GM21367 (cell line): ENCODE data around the gene ROBO1.

Source experiments
- ATAC-seq: cut with Tn5 transposase; IDR thresholded peaks from one replicate; pipeline ENCODE4 v1.9.1; 2021; ENCODE audit not compliant: unreplicated experiment

ROBO1 gene

GRCh38 chr3:79097964-79098660 is 669.7 kb downstream of the ROBO1 start:
- no peak for ATAC-seq

- ATAC-seq = no peak
Measured at GRCh38 chr3:79094654-79095053, 673.1 kb downstream of the ROBO1 start.

- ATAC-seq = peak; percentile 92
Measured at GRCh38 chr3:79086514-79086913, 681.3 kb downstream of the ROBO1 start.

GRCh38 chr3:79085171-79085570 is 682.6 kb downstream of the ROBO1 start:
- ATAC-seq = no peak

GRCh38 chr3:79081335-79081734 is 686.5 kb downstream of the ROBO1 start:
- no peak for ATAC-seq

GRCh38 chr3:79074558-79074957 is 693.2 kb downstream of the ROBO1 start:
- no peak for ATAC-seq

GRCh38 chr3:79067734-79068133 is 700.1 kb downstream of the ROBO1 start:
- no peak for ATAC-seq

GRCh38 chr3:79066481-79066880 is 701.3 kb downstream of the ROBO1 start:
- ATAC-seq = no peak

GRCh38 chr3:79063624-79064023 is 704.2 kb downstream of the ROBO1 start:
- no peak for ATAC-seq

GRCh38 chr3:79057756-79058155 is 710.0 kb downstream of the ROBO1 start:
- ATAC-seq = no peak

- ATAC-seq = no peak
Measured at GRCh38 chr3:79056498-79056897, 711.3 kb downstream of the ROBO1 start.

GRCh38 chr3:79052054-79052681 is 715.6 kb downstream of the ROBO1 start:
- ATAC-seq = no peak

- no peak for ATAC-seq
Measured at GRCh38 chr3:79047581-79047980, 720.2 kb downstream of the ROBO1 start.

GRCh38 chr3:79041621-79042020 is 726.2 kb downstream of the ROBO1 start:
- no peak for ATAC-seq

GRCh38 chr3:79040701-79041100 is 727.1 kb downstream of the ROBO1 start:
- no peak for ATAC-seq

GRCh38 chr3:79040091-79040490 is 727.7 kb downstream of the ROBO1 start:
- no peak for ATAC-seq

- no peak for ATAC-seq
Measured at GRCh38 chr3:79039192-79039591, 728.6 kb downstream of the ROBO1 start.

- ATAC-seq = no peak
Measured at GRCh38 chr3:79038636-79039035, 729.2 kb downstream of the ROBO1 start.

- no peak for ATAC-seq
Measured at GRCh38 chr3:79038057-79038456, 729.7 kb downstream of the ROBO1 start.

- ATAC-seq = no peak
Measured at GRCh38 chr3:79032686-79033318, 735.0 kb downstream of the ROBO1 start.

- no peak for ATAC-seq
Measured at GRCh38 chr3:79030157-79030556, 737.6 kb downstream of the ROBO1 start.

- ATAC-seq = no peak
Measured at GRCh38 chr3:79028916-79029315, 738.9 kb downstream of the ROBO1 start.
